Measurements from ENCODE around the gene IPO11. TPM values are rescaled to one million over a fixed set of nuclear protein-coding genes. Genes with fewer than 3 reads are reported as not detected.

Gene IPO11
- total and polyA plus RNA-seq, 2 of the 13 experiments (the other 11 are each of a cell fraction or from before 2014, with no cell fraction given) = 13.9 to 24.4 TPM

DNA sequence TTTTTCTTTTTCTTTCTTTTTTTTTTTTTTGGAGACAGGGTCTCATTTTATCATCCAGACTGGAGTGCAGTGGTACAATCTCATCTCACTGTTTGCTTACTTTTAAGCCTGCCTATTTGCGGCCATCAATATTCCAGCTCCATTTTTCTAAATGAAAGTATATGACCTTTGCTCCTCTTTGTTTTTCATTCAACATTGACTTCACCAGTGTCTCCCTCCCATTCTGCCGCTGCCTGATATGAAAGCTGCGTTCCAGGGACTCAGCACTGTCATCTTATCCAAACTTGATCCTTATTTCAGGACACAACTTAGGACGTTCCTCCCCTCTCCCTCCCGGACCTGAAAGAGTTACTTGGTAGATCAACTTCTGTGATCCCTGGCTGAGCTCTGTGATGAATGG lies 239.7 kb downstream of the IPO11 start (continued):
- TF ChIP-seq, protein P1, sequence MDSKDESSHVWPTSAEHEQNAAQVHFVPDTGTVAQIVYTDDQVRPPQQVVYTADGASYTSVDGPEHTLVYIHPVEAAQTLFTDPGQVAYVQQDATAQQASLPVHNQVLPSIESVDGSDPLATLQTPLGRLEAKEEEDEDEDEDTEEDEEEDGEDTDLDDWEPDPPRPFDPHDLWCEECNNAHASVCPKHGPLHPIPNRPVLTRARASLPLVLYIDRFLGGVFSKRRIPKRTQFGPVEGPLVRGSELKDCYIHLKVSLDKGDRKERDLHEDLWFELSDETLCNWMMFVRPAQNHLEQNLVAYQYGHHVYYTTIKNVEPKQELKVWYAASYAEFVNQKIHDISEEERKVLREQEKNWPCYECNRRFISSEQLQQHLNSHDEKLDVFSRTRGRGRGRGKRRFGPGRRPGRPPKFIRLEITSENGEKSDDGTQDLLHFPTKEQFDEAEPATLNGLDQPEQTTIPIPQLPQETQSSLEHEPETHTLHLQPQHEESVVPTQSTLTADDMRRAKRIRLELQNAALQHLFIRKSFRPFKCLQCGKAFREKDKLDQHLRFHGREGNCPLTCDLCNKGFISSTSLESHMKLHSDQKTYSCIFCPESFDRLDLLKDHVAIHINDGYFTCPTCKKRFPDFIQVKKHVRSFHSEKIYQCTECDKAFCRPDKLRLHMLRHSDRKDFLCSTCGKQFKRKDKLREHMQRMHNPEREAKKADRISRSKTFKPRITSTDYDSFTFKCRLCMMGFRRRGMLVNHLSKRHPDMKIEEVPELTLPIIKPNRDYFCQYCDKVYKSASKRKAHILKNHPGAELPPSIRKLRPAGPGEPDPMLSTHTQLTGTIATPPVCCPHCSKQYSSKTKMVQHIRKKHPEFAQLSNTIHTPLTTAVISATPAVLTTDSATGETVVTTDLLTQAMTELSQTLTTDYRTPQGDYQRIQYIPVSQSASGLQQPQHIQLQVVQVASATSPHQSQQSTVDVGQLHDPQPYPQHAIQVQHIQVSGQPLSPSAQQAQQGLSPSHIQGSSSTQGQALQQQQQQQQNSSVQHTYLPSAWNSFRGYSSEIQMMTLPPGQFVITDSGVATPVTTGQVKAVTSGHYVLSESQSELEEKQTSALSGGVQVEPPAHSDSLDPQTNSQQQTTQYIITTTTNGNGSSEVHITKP (CRISPR knock-in tag; IDR thresholded peaks at IDR 0.05; ENCODE audit: low read depth) = 0 out of 2 replicates have a peak, but pooled peaks have one; percentile 24
- TF ChIP-seq ESRRA (CRISPR knock-in tag; IDR thresholded peaks at IDR 0.05; ENCODE audit: low read depth) (no peak), SMAD3 (CRISPR knock-in tag; IDR thresholded peaks at IDR 0.05) (no peak), ISL2 (CRISPR knock-in tag; IDR thresholded peaks at IDR 0.05) (peak; percentile 26; the same call in 1 of the 2 replicates), FOXK1 (CRISPR knock-in tag; IDR thresholded peaks at IDR 0.05; ENCODE audit: borderline replicate concordance, low read depth) (peak; percentile 22; the same call in 1 of the 2 replicates), SCMH1 (CRISPR knock-in tag; IDR thresholded peaks at IDR 0.05; ENCODE audit: borderline replicate concordance) (no peak), AHDC1 (CRISPR knock-in tag; IDR thresholded peaks at IDR 0.05; ENCODE audit: borderline replicate concordance) (no peak), U2AF2 (IDR thresholded peaks at IDR 0.05; ENCODE audit: low read depth, low read length) (no peak), ZNF362 (CRISPR knock-in tag; IDR thresholded peaks at IDR 0.05; ENCODE audit: borderline replicate concordance) (no peak), GATAD1 (CRISPR knock-in tag; IDR thresholded peaks at IDR 0.05) (no peak), THAP11 (CRISPR knock-in tag; IDR thresholded peaks at IDR 0.05) (no peak), NR2F1 (CRISPR knock-in tag; IDR thresholded peaks at IDR 0.05) (peak in 1 of 2 experiments; percentile 9; a peak in 1 of 4 replicates)
- TF ChIP-seq, protein P2, sequence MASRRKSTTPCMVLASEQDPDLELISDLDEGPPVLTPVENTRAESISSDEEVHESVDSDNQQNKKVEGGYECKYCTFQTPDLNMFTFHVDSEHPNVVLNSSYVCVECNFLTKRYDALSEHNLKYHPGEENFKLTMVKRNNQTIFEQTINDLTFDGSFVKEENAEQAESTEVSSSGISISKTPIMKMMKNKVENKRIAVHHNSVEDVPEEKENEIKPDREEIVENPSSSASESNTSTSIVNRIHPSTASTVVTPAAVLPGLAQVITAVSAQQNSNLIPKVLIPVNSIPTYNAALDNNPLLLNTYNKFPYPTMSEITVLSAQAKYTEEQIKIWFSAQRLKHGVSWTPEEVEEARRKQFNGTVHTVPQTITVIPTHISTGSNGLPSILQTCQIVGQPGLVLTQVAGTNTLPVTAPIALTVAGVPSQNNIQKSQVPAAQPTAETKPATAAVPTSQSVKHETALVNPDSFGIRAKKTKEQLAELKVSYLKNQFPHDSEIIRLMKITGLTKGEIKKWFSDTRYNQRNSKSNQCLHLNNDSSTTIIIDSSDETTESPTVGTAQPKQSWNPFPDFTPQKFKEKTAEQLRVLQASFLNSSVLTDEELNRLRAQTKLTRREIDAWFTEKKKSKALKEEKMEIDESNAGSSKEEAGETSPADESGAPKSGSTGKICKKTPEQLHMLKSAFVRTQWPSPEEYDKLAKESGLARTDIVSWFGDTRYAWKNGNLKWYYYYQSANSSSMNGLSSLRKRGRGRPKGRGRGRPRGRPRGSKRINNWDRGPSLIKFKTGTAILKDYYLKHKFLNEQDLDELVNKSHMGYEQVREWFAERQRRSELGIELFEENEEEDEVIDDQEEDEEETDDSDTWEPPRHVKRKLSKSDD (CRISPR knock-in tag; IDR thresholded peaks at IDR 0.05; ENCODE audit: low read depth) = no peak
- TF ChIP-seq, protein P3, sequence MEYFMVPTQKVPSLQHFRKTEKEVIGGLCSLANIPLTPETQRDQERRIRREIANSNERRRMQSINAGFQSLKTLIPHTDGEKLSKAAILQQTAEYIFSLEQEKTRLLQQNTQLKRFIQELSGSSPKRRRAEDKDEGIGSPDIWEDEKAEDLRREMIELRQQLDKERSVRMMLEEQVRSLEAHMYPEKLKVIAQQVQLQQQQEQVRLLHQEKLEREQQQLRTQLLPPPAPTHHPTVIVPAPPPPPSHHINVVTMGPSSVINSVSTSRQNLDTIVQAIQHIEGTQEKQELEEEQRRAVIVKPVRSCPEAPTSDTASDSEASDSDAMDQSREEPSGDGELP (IDR thresholded peaks at IDR 0.05; ENCODE audit: borderline replicate concordance, low read depth) = no peak

All from HepG2 (cell line).